ENCODE data around the gene GPRC5C.
"Not testable (repeated sequence)": the region's sequence is repeated elsewhere in the genome, so short reads cannot be mapped to it uniquely, and the experiment has no call there.

GPRC5C gene

DNA sequence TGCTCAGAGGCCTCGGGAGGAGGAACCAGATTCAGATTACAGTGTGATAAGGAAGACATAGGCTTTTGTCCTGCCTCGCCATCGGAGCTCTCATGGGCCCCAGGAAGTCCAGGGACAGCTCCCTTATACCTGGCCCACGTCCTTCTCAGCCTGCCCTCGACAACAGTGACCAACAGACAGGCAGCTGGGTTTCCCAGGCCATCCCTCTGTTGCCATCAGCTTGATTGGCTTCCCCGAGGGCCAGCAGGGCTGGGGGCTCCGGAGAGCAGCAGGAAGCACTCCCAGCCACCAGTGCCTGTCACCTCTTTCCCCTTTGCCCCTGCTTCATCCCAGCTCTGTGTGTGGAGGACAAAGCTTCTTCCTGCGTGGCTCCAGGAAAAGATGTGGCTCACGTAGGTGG, 52.2 kb downstream of the GPRC5C start:
- in situ Hi-C loops (cut with MboI; ENCODE audit: low sequenced_read_pairs, unreplicated experiment): no loop called here
- peak; percentile 17 for DNase-seq (ENCODE audit: low spot score)
- TF ChIP-seq, protein P1, sequence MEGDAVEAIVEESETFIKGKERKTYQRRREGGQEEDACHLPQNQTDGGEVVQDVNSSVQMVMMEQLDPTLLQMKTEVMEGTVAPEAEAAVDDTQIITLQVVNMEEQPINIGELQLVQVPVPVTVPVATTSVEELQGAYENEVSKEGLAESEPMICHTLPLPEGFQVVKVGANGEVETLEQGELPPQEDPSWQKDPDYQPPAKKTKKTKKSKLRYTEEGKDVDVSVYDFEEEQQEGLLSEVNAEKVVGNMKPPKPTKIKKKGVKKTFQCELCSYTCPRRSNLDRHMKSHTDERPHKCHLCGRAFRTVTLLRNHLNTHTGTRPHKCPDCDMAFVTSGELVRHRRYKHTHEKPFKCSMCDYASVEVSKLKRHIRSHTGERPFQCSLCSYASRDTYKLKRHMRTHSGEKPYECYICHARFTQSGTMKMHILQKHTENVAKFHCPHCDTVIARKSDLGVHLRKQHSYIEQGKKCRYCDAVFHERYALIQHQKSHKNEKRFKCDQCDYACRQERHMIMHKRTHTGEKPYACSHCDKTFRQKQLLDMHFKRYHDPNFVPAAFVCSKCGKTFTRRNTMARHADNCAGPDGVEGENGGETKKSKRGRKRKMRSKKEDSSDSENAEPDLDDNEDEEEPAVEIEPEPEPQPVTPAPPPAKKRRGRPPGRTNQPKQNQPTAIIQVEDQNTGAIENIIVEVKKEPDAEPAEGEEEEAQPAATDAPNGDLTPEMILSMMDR (IDR thresholded peaks at IDR 0.05; ENCODE audit: borderline replicate concordance, control extremely low read depth, extremely low read depth, insufficient read depth, missing control alignments): no peak

GRCh38 chr17:74485022-74485743, 53.3 kb downstream of the GPRC5C start:
- TF ChIP-seq, protein P1 (IDR thresholded peaks at IDR 0.05; ENCODE audit: borderline replicate concordance, control extremely low read depth, extremely low read depth, insufficient read depth, missing control alignments): no peak
- DNase-seq (ENCODE audit: low spot score): peak; percentile 15
- in situ Hi-C loops (cut with MboI; ENCODE audit: low sequenced_read_pairs, unreplicated experiment): no loop called here

GRCh38 chr17:74485841-74486240, 54.0 kb downstream of the GPRC5C start:
- TF ChIP-seq, protein P1 (IDR thresholded peaks at IDR 0.05; ENCODE audit: borderline replicate concordance, control extremely low read depth, extremely low read depth, insufficient read depth, missing control alignments): no peak
- DNase-seq (ENCODE audit: low spot score): peak; percentile 4
- in situ Hi-C loops (cut with MboI; ENCODE audit: low sequenced_read_pairs, unreplicated experiment): no loop called here

DNA sequence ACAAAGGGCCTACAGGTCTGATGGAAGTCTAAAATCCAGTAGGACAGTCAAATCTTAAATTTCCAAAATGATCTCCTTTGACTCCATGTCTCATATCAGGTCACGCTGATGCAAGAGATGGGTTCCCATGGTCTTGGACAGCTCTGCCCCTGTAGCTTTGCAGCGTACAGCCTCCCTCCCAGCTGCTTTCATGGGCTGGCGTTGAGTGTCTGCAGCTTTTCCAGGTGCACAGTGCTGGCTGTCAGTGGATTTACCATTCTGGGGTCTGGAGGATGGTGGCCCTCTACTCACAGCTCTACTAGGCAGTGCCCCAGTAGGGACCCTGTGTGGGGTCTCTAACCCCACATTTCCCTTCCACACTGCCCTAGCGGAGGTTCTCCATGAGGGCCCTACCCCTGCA, 56.4 kb downstream of the GPRC5C start:
- in situ Hi-C loops (cut with MboI; ENCODE audit: low sequenced_read_pairs, unreplicated experiment): not testable (repeated sequence)

GRCh38 chr17:74490716-74491115, 58.8 kb downstream of the GPRC5C start:
- DNase-seq (ENCODE audit: low spot score): peak; percentile 1
- TF ChIP-seq, protein P1 (IDR thresholded peaks at IDR 0.05; ENCODE audit: borderline replicate concordance, control extremely low read depth, extremely low read depth, insufficient read depth, missing control alignments): no peak
- in situ Hi-C loops (cut with MboI; ENCODE audit: low sequenced_read_pairs, unreplicated experiment): no loop called here

More for the DNA sequence above, 56.4 kb downstream of the GPRC5C start:
- not testable (repeated sequence) for DNase-seq (ENCODE audit: low spot score)

DNA sequence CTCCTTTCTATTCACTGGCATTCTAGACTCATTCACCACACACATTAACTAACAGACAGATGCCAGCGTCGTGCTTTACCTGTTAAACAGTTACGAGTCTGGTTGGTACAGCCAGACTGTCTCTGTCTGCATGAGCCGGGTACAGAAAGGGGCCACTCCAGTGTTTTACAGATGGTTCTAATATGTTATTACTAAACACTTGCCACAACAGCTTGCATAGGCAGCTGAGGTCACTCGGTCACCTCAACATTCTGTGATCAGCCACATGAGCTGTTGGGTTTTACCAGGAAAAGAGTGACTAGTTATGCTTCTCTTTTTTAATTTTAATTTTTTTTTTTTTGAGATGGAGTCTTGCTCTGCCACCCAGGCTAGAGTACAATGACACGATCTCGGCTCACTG, 59.7 kb downstream of the GPRC5C start:
- in situ Hi-C loops (cut with MboI; ENCODE audit: low sequenced_read_pairs, unreplicated experiment): no loop called here
- TF ChIP-seq, protein P1 (IDR thresholded peaks at IDR 0.05; ENCODE audit: borderline replicate concordance, control extremely low read depth, extremely low read depth, insufficient read depth, missing control alignments): no peak
- DNase-seq (ENCODE audit: low spot score): peak; percentile 5

- in situ Hi-C loops (cut with MboI; ENCODE audit: low sequenced_read_pairs, unreplicated experiment): no loop called here
- TF ChIP-seq, protein P1 (IDR thresholded peaks at IDR 0.05; ENCODE audit: borderline replicate concordance, control extremely low read depth, extremely low read depth, insufficient read depth, missing control alignments): peak; percentile 76
- DNase-seq (ENCODE audit: low spot score): peak; percentile 75
Measured at GRCh38 chr17:74493331-74493833, 61.5 kb downstream of the GPRC5C start.

Measured in GM13976 (cell line).